K562 (cell line): ENCODE data around the gene PCK1. TPM values are rescaled to one million over a fixed set of nuclear protein-coding genes. Genes with fewer than 3 reads are reported as not detected.
A peak's percentile ranks its signal among the peaks of the same experiment; 100 is the strongest.

Experiments
- BMI1 ChIP-seq: fragments of 150-350 bp; IDR thresholded peaks from 2 replicates; pipeline ENCODE4 v1.6.1; 2014; ENCODE audit warnings: low read length
- COPS2 ChIP-seq: fragments of 450-650 bp; conservative IDR thresholded peaks from 2 replicates; pipeline ENCODE4 v1.6.1; 2016; ENCODE audit warnings: mild to moderate bottlenecking, moderate library complexity
- ETV1 ChIP-seq: fragments of 450-650 bp; conservative IDR thresholded peaks from 2 replicates; pipeline ENCODE4 v1.6.1; 2016; ENCODE audit warnings: missing genetic modification characterization, control low read depth, low read depth, missing compliant biosample characterization
- FOXJ2 ChIP-seq: fragments of 200-800 bp; sonication (Bioruptor generic); IDR thresholded peaks from 2 replicates; pipeline ENCODE4 v1.6.1; 2016; ENCODE audit warnings: missing genetic modification characterization, missing compliant biosample characterization
- POLR3A ChIP-seq: IDR thresholded peaks from 2 replicates; pipeline ENCODE4 v1.6.1; 2011; ENCODE audit warnings: borderline replicate concordance, mild to moderate bottlenecking, moderate library complexity; ENCODE audit not compliant: insufficient read length, insufficient read depth; ENCODE audit errors: extremely low read depth
- RBM22 ChIP-seq: fragments of 200-400 bp; formaldehyde crosslinking; IDR thresholded peaks from 2 replicates; pipeline ENCODE4 v1.6.1; 2018; ENCODE audit warnings: low read length, low read depth; ENCODE audit not compliant: poor library complexity, severe bottlenecking
- TAF1 ChIP-seq: IDR thresholded peaks from 2 replicates; pipeline ENCODE4 v1.6.1; 2011; ENCODE audit warnings: mild to moderate bottlenecking, low read length, moderate library complexity; ENCODE audit not compliant: insufficient read depth, control insufficient read depth, severe bottlenecking; ENCODE audit errors: extremely low read depth
- ZNF184 ChIP-seq: sonication (generic); formaldehyde crosslinking; IDR thresholded peaks from 2 replicates; pipeline ENCODE4 v1.5.0; 2020; ENCODE audit warnings: missing genetic modification reagents
- ZNF668 ChIP-seq: fragments of 250-450 bp; sonication (Bioruptor Pico); IDR thresholded peaks from 2 replicates; pipeline ENCODE4 v1.8.0; 2022; ENCODE audit warnings: mild to moderate bottlenecking, inconsistent platforms
- polyA plus RNA-seq, 8 experiments: library from polyadenylated mRNA; depleted of rRNA in 4 of 8; stranded (reverse) in 5 of 8; unstranded in 3 of 8; fragments of >200 nt; fragmentation: Nextera tagmentation in 2 of 8; fragmentation: Illumina TruSeq in 1 of 8; extraction: Ambion mirVana in 2 of 8; extraction: Trizol in 1 of 8; gene quantifications; 2 replicates each; pipeline versions ENCODE4 v1.2.1 to v1.2.3, GENCODE V29; 2011 to 2014; ENCODE audit warnings: inconsistent platforms in 1 of 8, missing spikeins in 1 of 8
- total RNA-seq, 7 experiments: library from RNA; depleted of rRNA in 6 of 7; stranded (reverse); fragments of >200 nt in 6 of 7; fragmentation: Illumina TruSeq in 2 of 7; extraction: Trizol in 2 of 7; gene quantifications; 2 replicates each; pipeline versions ENCODE4 v1.2.1 to v1.2.3, GENCODE V29; 2011 to 2021; ENCODE audit warnings: low replicate concordance in 1 of 7
- TF ChIP-seq, protein P1 (sequence below): fragments of 150-350 bp; conservative IDR thresholded peaks from 2 replicates; pipeline ENCODE4 v1.6.1; 2014; ENCODE audit warnings: low read length
- TF ChIP-seq, protein P2 (sequence below): IDR thresholded peaks from 3 replicates; pipeline ENCODE4 v1.6.1; 2011; ENCODE audit warnings: borderline replicate concordance, mild to moderate bottlenecking; ENCODE audit not compliant: insufficient read length, insufficient read depth
- TF ChIP-seq, protein P3 (sequence below): sonication (generic); formaldehyde crosslinking; IDR thresholded peaks from 2 replicates; pipeline ENCODE4 v1.8.1; 2023; ENCODE audit warnings: mild to moderate bottlenecking, missing genetic modification reagents
- TF ChIP-seq, protein P4 (sequence below): fragments of 450-650 bp; IDR thresholded peaks from 2 replicates; pipeline ENCODE4 v1.6.1; 2016; ENCODE audit warnings: low read depth

The PCK1 gene
- total and polyA plus RNA-seq, 9 of the 15 experiments (the other 6 are each of a cell fraction or from before 2014, with no cell fraction given), result 0.05 to 0.73 (median 0.15) TPM

DNA sequence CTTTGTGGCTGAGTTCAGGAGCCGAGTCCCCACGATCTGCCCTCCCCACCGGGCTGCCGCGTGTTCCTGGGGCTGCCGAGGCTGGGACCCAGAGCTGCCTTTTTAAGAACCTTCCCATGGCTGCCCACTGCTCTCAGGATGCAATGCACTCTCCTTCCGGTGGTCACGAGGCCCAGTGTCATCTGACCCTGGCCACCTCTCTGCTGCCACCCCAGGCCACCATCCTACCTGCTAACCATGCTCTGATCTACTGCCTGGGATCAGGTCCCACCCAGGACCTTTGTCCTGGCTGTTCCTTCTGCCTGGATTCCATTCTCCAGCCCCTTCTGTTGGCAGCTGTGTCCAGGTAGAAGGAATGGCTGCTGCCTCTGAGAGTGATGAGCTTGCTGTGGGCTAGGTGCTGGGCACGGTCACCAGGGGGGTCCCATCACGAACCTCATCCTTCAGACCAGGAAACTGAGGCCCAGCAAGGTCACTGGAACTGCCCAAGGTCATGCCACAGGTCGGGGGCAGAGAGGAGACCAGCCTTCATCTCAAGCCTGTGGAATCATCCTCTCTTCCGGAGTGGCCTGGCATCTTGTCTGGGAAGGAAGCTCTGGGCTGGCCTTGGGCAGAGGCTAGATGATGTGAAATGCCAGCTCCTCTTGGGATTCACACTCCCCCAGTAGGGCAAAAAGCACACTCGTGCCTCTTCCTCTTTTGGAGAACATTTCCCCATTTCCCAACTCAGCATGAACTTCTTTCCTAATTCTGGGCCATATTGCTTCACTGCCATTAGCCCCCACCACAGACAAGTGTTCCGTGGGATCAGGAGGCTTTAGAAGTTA, 20.5 kb downstream of the PCK1 start (continued):
- TF ChIP-seq ZNF668 (no peak), BMI1 (no peak), COPS2 (no peak), ZNF184 (CRISPR knock-in tag) (no peak), ETV1 (peak; percentile 45), POLR3A (no peak), TAF1 (no peak), FOXJ2 (no peak), RBM22 (no peak)
- TF ChIP-seq, protein P1, sequence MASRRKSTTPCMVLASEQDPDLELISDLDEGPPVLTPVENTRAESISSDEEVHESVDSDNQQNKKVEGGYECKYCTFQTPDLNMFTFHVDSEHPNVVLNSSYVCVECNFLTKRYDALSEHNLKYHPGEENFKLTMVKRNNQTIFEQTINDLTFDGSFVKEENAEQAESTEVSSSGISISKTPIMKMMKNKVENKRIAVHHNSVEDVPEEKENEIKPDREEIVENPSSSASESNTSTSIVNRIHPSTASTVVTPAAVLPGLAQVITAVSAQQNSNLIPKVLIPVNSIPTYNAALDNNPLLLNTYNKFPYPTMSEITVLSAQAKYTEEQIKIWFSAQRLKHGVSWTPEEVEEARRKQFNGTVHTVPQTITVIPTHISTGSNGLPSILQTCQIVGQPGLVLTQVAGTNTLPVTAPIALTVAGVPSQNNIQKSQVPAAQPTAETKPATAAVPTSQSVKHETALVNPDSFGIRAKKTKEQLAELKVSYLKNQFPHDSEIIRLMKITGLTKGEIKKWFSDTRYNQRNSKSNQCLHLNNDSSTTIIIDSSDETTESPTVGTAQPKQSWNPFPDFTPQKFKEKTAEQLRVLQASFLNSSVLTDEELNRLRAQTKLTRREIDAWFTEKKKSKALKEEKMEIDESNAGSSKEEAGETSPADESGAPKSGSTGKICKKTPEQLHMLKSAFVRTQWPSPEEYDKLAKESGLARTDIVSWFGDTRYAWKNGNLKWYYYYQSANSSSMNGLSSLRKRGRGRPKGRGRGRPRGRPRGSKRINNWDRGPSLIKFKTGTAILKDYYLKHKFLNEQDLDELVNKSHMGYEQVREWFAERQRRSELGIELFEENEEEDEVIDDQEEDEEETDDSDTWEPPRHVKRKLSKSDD, result no peak
- TF ChIP-seq, protein P2, sequence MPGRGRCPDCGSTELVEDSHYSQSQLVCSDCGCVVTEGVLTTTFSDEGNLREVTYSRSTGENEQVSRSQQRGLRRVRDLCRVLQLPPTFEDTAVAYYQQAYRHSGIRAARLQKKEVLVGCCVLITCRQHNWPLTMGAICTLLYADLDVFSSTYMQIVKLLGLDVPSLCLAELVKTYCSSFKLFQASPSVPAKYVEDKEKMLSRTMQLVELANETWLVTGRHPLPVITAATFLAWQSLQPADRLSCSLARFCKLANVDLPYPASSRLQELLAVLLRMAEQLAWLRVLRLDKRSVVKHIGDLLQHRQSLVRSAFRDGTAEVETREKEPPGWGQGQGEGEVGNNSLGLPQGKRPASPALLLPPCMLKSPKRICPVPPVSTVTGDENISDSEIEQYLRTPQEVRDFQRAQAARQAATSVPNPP, result no peak
- TF ChIP-seq, protein P3, sequence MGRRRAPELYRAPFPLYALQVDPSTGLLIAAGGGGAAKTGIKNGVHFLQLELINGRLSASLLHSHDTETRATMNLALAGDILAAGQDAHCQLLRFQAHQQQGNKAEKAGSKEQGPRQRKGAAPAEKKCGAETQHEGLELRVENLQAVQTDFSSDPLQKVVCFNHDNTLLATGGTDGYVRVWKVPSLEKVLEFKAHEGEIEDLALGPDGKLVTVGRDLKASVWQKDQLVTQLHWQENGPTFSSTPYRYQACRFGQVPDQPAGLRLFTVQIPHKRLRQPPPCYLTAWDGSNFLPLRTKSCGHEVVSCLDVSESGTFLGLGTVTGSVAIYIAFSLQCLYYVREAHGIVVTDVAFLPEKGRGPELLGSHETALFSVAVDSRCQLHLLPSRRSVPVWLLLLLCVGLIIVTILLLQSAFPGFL (CRISPR knock-in tag), result no peak
- TF ChIP-seq, protein P4, sequence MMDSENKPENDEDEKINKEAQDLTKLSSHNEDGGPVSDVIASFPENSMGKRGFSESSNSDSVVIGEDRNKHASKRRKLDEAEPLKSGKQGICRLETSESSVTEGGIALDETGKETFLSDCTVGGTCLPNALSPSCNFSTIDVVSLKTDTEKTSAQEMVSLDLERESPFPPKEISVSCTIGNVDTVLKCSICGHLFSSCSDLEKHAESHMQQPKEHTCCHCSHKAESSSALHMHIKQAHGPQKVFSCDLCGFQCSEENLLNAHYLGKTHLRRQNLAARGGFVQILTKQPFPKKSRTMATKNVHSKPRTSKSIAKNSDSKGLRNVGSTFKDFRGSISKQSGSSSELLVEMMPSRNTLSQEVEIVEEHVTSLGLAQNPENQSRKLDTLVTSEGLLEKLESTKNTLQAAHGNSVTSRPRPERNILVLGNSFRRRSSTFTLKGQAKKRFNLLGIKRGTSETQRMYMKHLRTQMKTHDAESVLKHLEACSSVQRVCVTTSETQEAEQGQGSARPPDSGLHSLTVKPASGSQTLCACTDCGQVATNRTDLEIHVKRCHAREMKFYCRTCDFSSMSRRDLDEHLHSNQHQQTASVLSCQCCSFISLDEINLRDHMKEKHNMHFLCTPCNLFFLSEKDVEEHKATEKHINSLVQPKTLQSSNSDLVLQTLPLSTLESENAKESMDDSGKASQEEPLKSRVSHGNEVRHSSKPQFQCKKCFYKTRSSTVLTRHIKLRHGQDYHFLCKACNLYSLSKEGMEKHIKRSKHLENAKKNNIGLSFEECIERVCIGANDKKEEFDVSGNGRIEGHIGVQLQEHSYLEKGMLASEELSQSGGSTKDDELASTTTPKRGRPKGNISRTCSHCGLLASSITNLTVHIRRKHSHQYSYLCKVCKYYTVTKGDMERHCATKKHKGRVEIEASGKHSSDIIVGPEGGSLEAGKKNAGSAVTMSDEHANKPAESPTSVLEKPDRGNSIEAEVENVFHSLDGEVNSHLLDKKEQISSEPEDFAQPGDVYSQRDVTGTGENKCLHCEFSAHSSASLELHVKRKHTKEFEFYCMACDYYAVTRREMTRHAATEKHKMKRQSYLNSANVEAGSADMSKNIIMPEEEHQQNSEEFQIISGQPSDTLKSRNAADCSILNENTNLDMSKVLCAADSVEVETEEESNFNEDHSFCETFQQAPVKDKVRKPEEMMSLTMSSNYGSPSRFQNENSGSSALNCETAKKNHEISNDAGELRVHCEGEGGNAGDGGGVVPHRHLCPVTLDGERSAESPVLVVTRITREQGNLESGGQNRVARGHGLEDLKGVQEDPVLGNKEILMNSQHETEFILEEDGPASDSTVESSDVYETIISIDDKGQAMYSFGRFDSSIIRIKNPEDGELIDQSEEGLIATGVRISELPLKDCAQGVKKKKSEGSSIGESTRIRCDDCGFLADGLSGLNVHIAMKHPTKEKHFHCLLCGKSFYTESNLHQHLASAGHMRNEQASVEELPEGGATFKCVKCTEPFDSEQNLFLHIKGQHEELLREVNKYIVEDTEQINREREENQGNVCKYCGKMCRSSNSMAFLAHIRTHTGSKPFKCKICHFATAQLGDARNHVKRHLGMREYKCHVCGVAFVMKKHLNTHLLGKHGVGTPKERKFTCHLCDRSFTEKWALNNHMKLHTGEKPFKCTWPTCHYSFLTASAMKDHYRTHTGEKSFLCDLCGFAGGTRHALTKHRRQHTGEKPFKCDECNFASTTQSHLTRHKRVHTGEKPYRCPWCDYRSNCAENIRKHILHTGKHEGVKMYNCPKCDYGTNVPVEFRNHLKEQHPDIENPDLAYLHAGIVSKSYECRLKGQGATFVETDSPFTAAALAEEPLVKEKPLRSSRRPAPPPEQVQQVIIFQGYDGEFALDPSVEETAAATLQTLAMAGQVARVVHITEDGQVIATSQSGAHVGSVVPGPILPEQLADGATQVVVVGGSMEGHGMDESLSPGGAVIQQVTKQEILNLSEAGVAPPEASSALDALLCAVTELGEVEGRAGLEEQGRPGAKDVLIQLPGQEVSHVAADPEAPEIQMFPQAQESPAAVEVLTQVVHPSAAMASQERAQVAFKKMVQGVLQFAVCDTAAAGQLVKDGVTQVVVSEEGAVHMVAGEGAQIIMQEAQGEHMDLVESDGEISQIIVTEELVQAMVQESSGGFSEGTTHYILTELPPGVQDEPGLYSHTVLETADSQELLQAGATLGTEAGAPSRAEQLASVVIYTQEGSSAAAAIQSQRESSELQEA, result no peak
